GM12801 (cell line): ENCODE measurements around the gene ADAMTS1.

Experiments used
- TF ChIP-seq, protein P1 (sequence below): IDR thresholded peaks from one replicate; pipeline ENCODE4 v1.5.1; 2011; ENCODE audit warnings: control low read depth; ENCODE audit not compliant: insufficient read length; ENCODE audit errors: extremely low read depth

Gene ADAMTS1

DNA sequence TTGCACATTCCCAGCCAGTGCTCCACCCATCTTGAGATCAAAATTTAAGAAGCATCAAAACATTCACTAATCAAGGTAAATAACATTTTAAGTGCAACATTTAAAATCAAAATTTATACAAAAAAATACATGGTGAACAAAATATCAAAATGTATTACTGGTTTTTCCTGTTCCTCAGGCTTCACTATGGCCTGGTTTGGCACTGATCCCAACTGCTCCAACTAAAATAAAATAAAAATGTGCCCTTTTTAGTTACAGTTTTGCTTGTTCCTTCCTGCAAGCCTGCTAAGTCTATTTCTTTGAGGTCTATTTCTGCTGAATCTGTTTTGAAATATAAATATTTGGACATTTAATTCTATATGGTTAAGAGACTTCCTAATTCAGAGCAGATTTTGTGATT is 54.9 kb downstream of the ADAMTS1 start:
- TF ChIP-seq, protein P1, sequence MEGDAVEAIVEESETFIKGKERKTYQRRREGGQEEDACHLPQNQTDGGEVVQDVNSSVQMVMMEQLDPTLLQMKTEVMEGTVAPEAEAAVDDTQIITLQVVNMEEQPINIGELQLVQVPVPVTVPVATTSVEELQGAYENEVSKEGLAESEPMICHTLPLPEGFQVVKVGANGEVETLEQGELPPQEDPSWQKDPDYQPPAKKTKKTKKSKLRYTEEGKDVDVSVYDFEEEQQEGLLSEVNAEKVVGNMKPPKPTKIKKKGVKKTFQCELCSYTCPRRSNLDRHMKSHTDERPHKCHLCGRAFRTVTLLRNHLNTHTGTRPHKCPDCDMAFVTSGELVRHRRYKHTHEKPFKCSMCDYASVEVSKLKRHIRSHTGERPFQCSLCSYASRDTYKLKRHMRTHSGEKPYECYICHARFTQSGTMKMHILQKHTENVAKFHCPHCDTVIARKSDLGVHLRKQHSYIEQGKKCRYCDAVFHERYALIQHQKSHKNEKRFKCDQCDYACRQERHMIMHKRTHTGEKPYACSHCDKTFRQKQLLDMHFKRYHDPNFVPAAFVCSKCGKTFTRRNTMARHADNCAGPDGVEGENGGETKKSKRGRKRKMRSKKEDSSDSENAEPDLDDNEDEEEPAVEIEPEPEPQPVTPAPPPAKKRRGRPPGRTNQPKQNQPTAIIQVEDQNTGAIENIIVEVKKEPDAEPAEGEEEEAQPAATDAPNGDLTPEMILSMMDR, result no peak

DNA sequence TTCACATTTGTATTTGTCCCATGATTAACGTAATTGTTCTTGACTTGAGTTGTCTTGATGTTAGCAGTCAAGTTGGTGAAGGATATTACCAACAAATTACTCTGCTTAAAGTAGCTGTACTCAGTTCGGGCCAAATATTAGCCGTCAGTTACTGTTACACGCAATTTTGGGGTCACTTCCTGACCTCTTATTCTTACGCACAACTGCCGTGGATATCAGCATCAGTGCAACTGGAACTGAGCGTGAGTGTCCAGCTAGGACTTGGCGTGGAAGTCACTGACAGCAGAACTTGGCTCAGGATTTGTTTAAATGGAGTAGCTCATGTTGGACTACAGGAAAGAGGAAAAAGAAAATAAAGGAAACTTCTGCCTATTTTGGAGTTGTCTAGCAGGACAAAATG is 56.4 kb downstream of the ADAMTS1 start:
- TF ChIP-seq, protein P1, result no peak
